Activated CD4-positive, alpha-beta T cell treated with anti-CD3 and anti-CD28 coated beads for 36 hours (primary cell): ENCODE results near the gene TTC7B. TPM values are rescaled to one million over a fixed set of nuclear protein-coding genes. Genes with fewer than 3 reads are reported as not detected.

ENCODE experiments used
- ATAC-seq: fragments of 200-7000 bp; cut with Tn5 transposase; one replicate; pipeline ENCODE4 v1.10.0; 2021; ENCODE audit warnings: mild to moderate bottlenecking, moderate library complexity
- CTCF ChIA-PET: fragments of 350-600 bp; sonication (Branson Sonifier 250); formaldehyde crosslinking; loops from one replicate; lab custom pipeline; 2021; ENCODE audit warnings: antibody characterized with exemption; lab: Charles Lee
- POLR2A ChIA-PET: fragments of 350-600 bp; sonication (Branson Sonifier 250); formaldehyde crosslinking; loops from one replicate; lab custom pipeline; 2021; ENCODE audit warnings: antibody characterized with exemption, inconsistent platforms; lab: Charles Lee
- DNase-seq: peaks from one replicate; pipeline ENCODE4 v3.0.0-alpha.2; 2020
- H3K27ac Mint-ChIP-seq: one replicate; pipeline ENCODE4 v1.8.0; 2021; ENCODE audit warnings: mixed read lengths
- H3K27me3 Mint-ChIP-seq: one replicate; pipeline ENCODE4 v1.8.0; 2021; ENCODE audit warnings: mixed read lengths
- H3K36me3 Mint-ChIP-seq: one replicate; pipeline ENCODE4 v1.8.0; 2021; ENCODE audit warnings: low read depth, mixed read lengths
- H3K4me1 Mint-ChIP-seq: one replicate; pipeline ENCODE4 v1.8.0; 2021; ENCODE audit warnings: mixed read lengths
- H3K4me3 Mint-ChIP-seq: one replicate; pipeline ENCODE4 v1.8.0; 2021; ENCODE audit warnings: mild to moderate bottlenecking, moderate library complexity, mixed read lengths
- H3K9me3 Mint-ChIP-seq: one replicate; pipeline ENCODE4 v1.8.0; 2021; ENCODE audit warnings: low read depth, mixed read lengths
- intact Hi-C, 2 experiments: fragments of 100-400 bp; cut with DNase I in 1 of 2; cut with micrococcal nuclease in 1 of 2; formaldehyde crosslinking; loops; one replicate each; pipeline versions ENCODE4 v1.14.2 to v1.15.1; 2022 to 2024; cut with DNase I, micrococcal nuclease
- total RNA-seq, 2 experiments: library from RNA; stranded (reverse); gene quantifications; one replicate each; pipeline ENCODE4 v1.2.3, GENCODE V29; 2021

TTC7B gene
- total RNA-seq, 2 experiments from 2014 or later = 5.8 to 8.2 TPM

- Mint-ChIP-seq H3K4me3 (no peak overlapping the region), H3K27me3 (peaks cover 4% of the 10 kb centered on the region)
- CTCF ChIA-PET = no interaction called here
Measured at GRCh38 chr14:90596733-90597132, 219.5 kb downstream of the TTC7B start.

GRCh38 chr14:90593254-90594040, 222.8 kb downstream of the TTC7B start:
- Mint-ChIP-seq H3K27ac (no peak overlapping the region), H3K9me3 (no peaks in the 10 kb centered on the region), H3K4me3 (no peak overlapping the region), H3K36me3 (no peaks in the 10 kb centered on the region), H3K27me3 (no peaks in the 10 kb centered on the region), H3K4me1 (no peaks in the 10 kb centered on the region)
- ChIA-PET CTCF (interaction anchor here (0.6 to 1.3 kb wide), 2 partner anchors 104 to 705 kb away, joined by 3 to 4 read pairs; no protein-coding TSS in a partner anchor), POLR2A (no interaction called here)
- intact Hi-C loops = no loop called here
- DNase-seq (no peak), ATAC-seq (no peak)

More at GRCh38 chr14:90596733-90597132, 219.5 kb downstream of the TTC7B start:
- no peaks in the 10 kb centered on the region for H3K9me3 Mint-ChIP-seq
- H3K36me3 Mint-ChIP-seq = no peaks in the 10 kb centered on the region
- no peak overlapping the region for H3K27ac Mint-ChIP-seq
- no peak for ATAC-seq
- DNase-seq = no peak
- intact Hi-C loops = no loop called here
- POLR2A ChIA-PET = no interaction called here
- no peaks in the 10 kb centered on the region for H3K4me1 Mint-ChIP-seq

GRCh38 chr14:90592655-90593054, 223.6 kb downstream of the TTC7B start:
- intact Hi-C loops = no loop called here
- DNase-seq = no peak
- Mint-ChIP-seq H3K36me3 (no peaks in the 10 kb centered on the region), H3K27ac (no peak overlapping the region), H3K9me3 (no peaks in the 10 kb centered on the region), H3K4me1 (no peaks in the 10 kb centered on the region), H3K27me3 (no peaks in the 10 kb centered on the region), H3K4me3 (no peak overlapping the region)
- POLR2A ChIA-PET = no interaction called here
- ATAC-seq = no peak
- CTCF ChIA-PET = interaction anchor here (0.6 to 1.3 kb wide), 2 partner anchors 105 to 171 kb away, joined by 3 read pairs; no protein-coding TSS in a partner anchor

- CTCF ChIA-PET = interaction anchor here (0.6 to 1.4 kb wide), 2 partner anchors 36 to 109 kb away, joined by 3 to 5 read pairs; no protein-coding TSS in a partner anchor
- no peak overlapping the region for H3K27ac Mint-ChIP-seq
- no peaks in the 10 kb centered on the region for H3K27me3 Mint-ChIP-seq
- no peaks in the 10 kb centered on the region for H3K4me1 Mint-ChIP-seq
- POLR2A ChIA-PET = no interaction called here
- H3K36me3 Mint-ChIP-seq = no peaks in the 10 kb centered on the region
- no peak overlapping the region for H3K4me3 Mint-ChIP-seq
- no peak for ATAC-seq
- intact Hi-C loops = no loop called here
- H3K9me3 Mint-ChIP-seq = no peaks in the 10 kb centered on the region
- no peak for DNase-seq
Measured at GRCh38 chr14:90587918-90588317, 228.3 kb downstream of the TTC7B start.

GRCh38 chr14:90587252-90587910, 228.8 kb downstream of the TTC7B start:
- Mint-ChIP-seq H3K9me3 (no peaks in the 10 kb centered on the region), H3K27me3 (no peaks in the 10 kb centered on the region), H3K4me3 (no peak overlapping the region), H3K36me3 (no peaks in the 10 kb centered on the region), H3K4me1 (no peaks in the 10 kb centered on the region), H3K27ac (no peak overlapping the region)
- ATAC-seq (no peak), DNase-seq (no peak)
- POLR2A ChIA-PET = no interaction called here
- intact Hi-C loops = no loop called here
- CTCF ChIA-PET = interaction anchor here (0.6 to 1.4 kb wide), 2 partner anchors 36 to 109 kb away, joined by 3 to 5 read pairs; no protein-coding TSS in a partner anchor

- Mint-ChIP-seq H3K4me1 (no peaks in the 10 kb centered on the region), H3K36me3 (no peaks in the 10 kb centered on the region), H3K4me3 (no peak overlapping the region), H3K27me3 (no peaks in the 10 kb centered on the region), H3K9me3 (no peaks in the 10 kb centered on the region), H3K27ac (no peak overlapping the region)
- no peak for ATAC-seq
- ChIA-PET CTCF (no interaction called here), POLR2A (no interaction called here)
- no peak for DNase-seq
- intact Hi-C loops = no loop called here
Measured at GRCh38 chr14:90585106-90585505, 231.1 kb downstream of the TTC7B start.

GRCh38 chr14:90583916-90584605, 232.2 kb downstream of the TTC7B start:
- Mint-ChIP-seq H3K4me3 (no peak overlapping the region), H3K36me3 (no peaks in the 10 kb centered on the region), H3K27ac (no peak overlapping the region), H3K4me1 (no peaks in the 10 kb centered on the region), H3K9me3 (no peaks in the 10 kb centered on the region), H3K27me3 (no peaks in the 10 kb centered on the region)
- ATAC-seq = no peak
- intact Hi-C loops = no loop called here
- ChIA-PET POLR2A (no interaction called here), CTCF (no interaction called here)
- no peak for DNase-seq

- no peak for DNase-seq
- ChIA-PET POLR2A (no interaction called here), CTCF (no interaction called here)
- Mint-ChIP-seq H3K4me1 (no peaks in the 10 kb centered on the region), H3K4me3 (no peak overlapping the region), H3K27me3 (no peaks in the 10 kb centered on the region), H3K9me3 (no peaks in the 10 kb centered on the region), H3K36me3 (no peaks in the 10 kb centered on the region), H3K27ac (no peak overlapping the region)
- intact Hi-C loops = no loop called here
- ATAC-seq = no peak
Measured at GRCh38 chr14:90583427-90583826, 232.8 kb downstream of the TTC7B start.

- ATAC-seq = no peak
- Mint-ChIP-seq H3K36me3 (no peaks in the 10 kb centered on the region), H3K9me3 (no peaks in the 10 kb centered on the region), H3K4me3 (no peak overlapping the region), H3K27me3 (no peaks in the 10 kb centered on the region), H3K4me1 (no peaks in the 10 kb centered on the region), H3K27ac (no peak overlapping the region)
- POLR2A ChIA-PET = no interaction called here
- no peak for DNase-seq
- CTCF ChIA-PET = interaction anchor here (0.7 kb wide), 1 partner anchor 471 kb away, joined by 3 read pairs; no protein-coding TSS in a partner anchor
- intact Hi-C loops = no loop called here
Measured at GRCh38 chr14:90582166-90582565, 234.1 kb downstream of the TTC7B start.

GRCh38 chr14:90581745-90582144, 234.5 kb downstream of the TTC7B start:
- H3K27me3 Mint-ChIP-seq = no peaks in the 10 kb centered on the region
- H3K9me3 Mint-ChIP-seq = no peaks in the 10 kb centered on the region
- no peak overlapping the region for H3K27ac Mint-ChIP-seq
- CTCF ChIA-PET = no interaction called here
- H3K4me3 Mint-ChIP-seq = no peak overlapping the region
- intact Hi-C loops = no loop called here
- POLR2A ChIA-PET = no interaction called here
- ATAC-seq (no peak), DNase-seq (no peak)
- H3K36me3 Mint-ChIP-seq = no peaks in the 10 kb centered on the region
- no peaks in the 10 kb centered on the region for H3K4me1 Mint-ChIP-seq
